Measurements from ENCODE around the gene NPAS3.

Gene NPAS3

DNA sequence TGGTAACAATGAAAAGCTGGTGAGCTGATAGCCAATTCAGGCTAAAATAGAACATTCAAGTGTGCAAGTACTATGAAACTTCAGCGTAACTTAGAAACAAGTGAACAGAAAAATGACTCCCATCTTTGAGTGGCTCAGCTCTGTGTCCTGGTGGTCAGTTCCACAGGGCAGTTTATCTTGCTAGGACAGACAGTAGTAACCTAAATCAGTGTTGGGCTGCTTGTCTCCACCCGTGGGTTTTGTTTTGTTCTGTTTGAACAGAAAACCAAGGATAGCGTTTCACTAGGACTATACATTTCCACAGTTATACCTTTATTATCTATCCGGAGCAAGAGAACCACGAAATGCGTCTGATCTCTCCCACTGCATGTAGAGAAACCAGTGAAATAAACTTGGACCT lies 544.4 kb downstream of the NPAS3 start:
- Histone ChIP-seq H3K36me3 (replicated peaks; ENCODE audit: insufficient read depth, low read length) (no peaks in the 10 kb centered on the region), H3K9ac (ENCODE audit: low read length) (no peak overlapping the region), H3K27me3 (replicated peaks; ENCODE audit: insufficient read depth, low read length) (no peaks in the 10 kb centered on the region), H3K4me2 (ENCODE audit: low read depth, low read length) (no peak overlapping the region), H3K4me1 (ENCODE audit: low read length) (no peaks in the 10 kb centered on the region), H4K20me1 (ENCODE audit: insufficient read depth, low read length) (no peaks in the 10 kb centered on the region), H3K27ac (ENCODE audit: low read length) (no peak overlapping the region), H3K9me3 (replicated peaks; ENCODE audit: insufficient read depth, low read length) (no peaks in the 10 kb centered on the region), H2AFZ (ENCODE audit: low read length) (no peak overlapping the region), H3F3A (ENCODE audit: insufficient read depth, low read length) (no peaks in the 10 kb centered on the region), H3K9me2 (replicated peaks; ENCODE audit: insufficient read depth, low read length) (no peaks in the 10 kb centered on the region), H3K4me3 (ENCODE audit: low read length) (no peak overlapping the region), H3K79me2 (ENCODE audit: low read length) (no peaks in the 10 kb centered on the region)
- TF ChIP-seq EZH2phosphoT487 (IDR thresholded peaks at IDR 0.05; ENCODE audit: low read length) (no peak), EZH2 (optimal IDR thresholded peaks at IDR 0.05; ENCODE audit: low read depth, low read length) (no peak)
- TF ChIP-seq, protein P1, sequence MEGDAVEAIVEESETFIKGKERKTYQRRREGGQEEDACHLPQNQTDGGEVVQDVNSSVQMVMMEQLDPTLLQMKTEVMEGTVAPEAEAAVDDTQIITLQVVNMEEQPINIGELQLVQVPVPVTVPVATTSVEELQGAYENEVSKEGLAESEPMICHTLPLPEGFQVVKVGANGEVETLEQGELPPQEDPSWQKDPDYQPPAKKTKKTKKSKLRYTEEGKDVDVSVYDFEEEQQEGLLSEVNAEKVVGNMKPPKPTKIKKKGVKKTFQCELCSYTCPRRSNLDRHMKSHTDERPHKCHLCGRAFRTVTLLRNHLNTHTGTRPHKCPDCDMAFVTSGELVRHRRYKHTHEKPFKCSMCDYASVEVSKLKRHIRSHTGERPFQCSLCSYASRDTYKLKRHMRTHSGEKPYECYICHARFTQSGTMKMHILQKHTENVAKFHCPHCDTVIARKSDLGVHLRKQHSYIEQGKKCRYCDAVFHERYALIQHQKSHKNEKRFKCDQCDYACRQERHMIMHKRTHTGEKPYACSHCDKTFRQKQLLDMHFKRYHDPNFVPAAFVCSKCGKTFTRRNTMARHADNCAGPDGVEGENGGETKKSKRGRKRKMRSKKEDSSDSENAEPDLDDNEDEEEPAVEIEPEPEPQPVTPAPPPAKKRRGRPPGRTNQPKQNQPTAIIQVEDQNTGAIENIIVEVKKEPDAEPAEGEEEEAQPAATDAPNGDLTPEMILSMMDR (IDR thresholded peaks at IDR 0.05; ENCODE audit: low read length): no peak
- DNase-seq: no peak

DNA sequence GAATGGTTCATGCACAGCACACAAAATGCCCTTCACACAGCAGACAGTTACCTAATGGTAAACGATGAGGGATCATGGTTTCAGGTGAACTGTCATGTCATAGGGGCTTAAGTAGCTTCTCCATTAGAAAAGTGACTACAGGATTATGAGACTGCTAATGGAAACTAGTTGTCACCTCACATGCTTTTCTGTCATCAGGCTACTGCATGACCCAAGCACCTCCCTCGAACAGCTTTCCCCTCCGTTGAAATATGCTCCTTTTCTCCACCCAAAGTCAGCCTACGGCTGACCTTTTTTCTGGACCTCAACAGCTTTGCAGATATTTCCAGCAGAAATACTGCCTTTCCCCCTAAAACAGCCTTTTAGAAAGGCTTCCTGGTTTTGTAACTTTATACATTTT lies 544.9 kb downstream of the NPAS3 start:
- Histone ChIP-seq H3K27ac (ENCODE audit: low read length) (no peak overlapping the region), H3K9ac (ENCODE audit: low read length) (no peak overlapping the region)

DNA sequence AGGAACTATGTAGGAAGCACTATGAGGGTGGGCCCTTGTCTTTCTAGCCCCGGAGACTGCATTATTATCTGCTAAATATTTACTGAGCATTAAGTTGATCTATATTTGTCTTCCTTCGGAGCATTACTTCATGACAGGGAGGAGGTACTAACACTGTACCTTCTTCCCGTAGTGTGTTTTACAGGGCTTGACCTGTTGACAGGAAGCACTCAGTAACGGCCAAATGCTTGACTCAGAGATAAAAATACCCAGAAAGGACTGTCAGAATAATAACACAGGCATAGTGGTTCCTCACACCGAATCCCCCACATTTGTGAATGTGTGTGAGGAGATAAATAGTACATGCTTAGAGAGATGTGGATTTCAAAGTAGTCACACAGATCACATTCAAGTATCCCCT lies 545.6 kb downstream of the NPAS3 start:
- Histone ChIP-seq H3K36me3 (replicated peaks; ENCODE audit: insufficient read depth, low read length) (no peaks in the 10 kb centered on the region), H3K79me2 (ENCODE audit: low read length) (no peaks in the 10 kb centered on the region), H3K4me3 (ENCODE audit: low read length) (no peak overlapping the region), H4K20me1 (ENCODE audit: insufficient read depth, low read length) (no peaks in the 10 kb centered on the region), H3K9me3 (replicated peaks; ENCODE audit: insufficient read depth, low read length) (no peaks in the 10 kb centered on the region), H3K9me2 (replicated peaks; ENCODE audit: insufficient read depth, low read length) (no peaks in the 10 kb centered on the region), H3K27ac (ENCODE audit: low read length) (no peak overlapping the region), H3K9ac (ENCODE audit: low read length) (no peak overlapping the region), H3K27me3 (replicated peaks; ENCODE audit: insufficient read depth, low read length) (no peaks in the 10 kb centered on the region), H3F3A (ENCODE audit: insufficient read depth, low read length) (no peaks in the 10 kb centered on the region), H2AFZ (ENCODE audit: low read length) (no peak overlapping the region), H3K4me2 (ENCODE audit: low read depth, low read length) (no peak overlapping the region), H3K4me1 (ENCODE audit: low read length) (no peaks in the 10 kb centered on the region)
- no peak for DNase-seq
- TF ChIP-seq, protein P1 (IDR thresholded peaks at IDR 0.05; ENCODE audit: low read length): no peak
- TF ChIP-seq EZH2phosphoT487 (IDR thresholded peaks at IDR 0.05; ENCODE audit: low read length) (no peak), EZH2 (optimal IDR thresholded peaks at IDR 0.05; ENCODE audit: low read depth, low read length) (no peak)

More for the DNA sequence above, 544.9 kb downstream of the NPAS3 start:
- Histone ChIP-seq H3K9me2 (replicated peaks; ENCODE audit: insufficient read depth, low read length) (no peaks in the 10 kb centered on the region), H2AFZ (ENCODE audit: low read length) (no peak overlapping the region), H3K27me3 (replicated peaks; ENCODE audit: insufficient read depth, low read length) (no peaks in the 10 kb centered on the region), H3K4me3 (ENCODE audit: low read length) (no peak overlapping the region), H3K4me1 (ENCODE audit: low read length) (no peaks in the 10 kb centered on the region), H3K9me3 (replicated peaks; ENCODE audit: insufficient read depth, low read length) (no peaks in the 10 kb centered on the region), H3K4me2 (ENCODE audit: low read depth, low read length) (no peak overlapping the region), H3K79me2 (ENCODE audit: low read length) (no peaks in the 10 kb centered on the region), H3K36me3 (replicated peaks; ENCODE audit: insufficient read depth, low read length) (no peaks in the 10 kb centered on the region), H3F3A (ENCODE audit: insufficient read depth, low read length) (no peaks in the 10 kb centered on the region), H4K20me1 (ENCODE audit: insufficient read depth, low read length) (no peaks in the 10 kb centered on the region)
- TF ChIP-seq EZH2 (optimal IDR thresholded peaks at IDR 0.05; ENCODE audit: low read depth, low read length) (no peak), EZH2phosphoT487 (IDR thresholded peaks at IDR 0.05; ENCODE audit: low read length) (no peak)
- TF ChIP-seq, protein P1 (IDR thresholded peaks at IDR 0.05; ENCODE audit: low read length): no peak
- no peak for DNase-seq
